ENCODE data around the gene PSMD6. TPM values are rescaled to one million over a fixed set of nuclear protein-coding genes. Genes with fewer than 3 reads are reported as not detected.
A peak's percentile ranks its signal among the peaks of the same experiment; 100 is the strongest.

The PSMD6 gene
- total and polyA plus RNA-seq, 2 experiments from 2014 or later = 99.6 to 104 TPM

DNA sequence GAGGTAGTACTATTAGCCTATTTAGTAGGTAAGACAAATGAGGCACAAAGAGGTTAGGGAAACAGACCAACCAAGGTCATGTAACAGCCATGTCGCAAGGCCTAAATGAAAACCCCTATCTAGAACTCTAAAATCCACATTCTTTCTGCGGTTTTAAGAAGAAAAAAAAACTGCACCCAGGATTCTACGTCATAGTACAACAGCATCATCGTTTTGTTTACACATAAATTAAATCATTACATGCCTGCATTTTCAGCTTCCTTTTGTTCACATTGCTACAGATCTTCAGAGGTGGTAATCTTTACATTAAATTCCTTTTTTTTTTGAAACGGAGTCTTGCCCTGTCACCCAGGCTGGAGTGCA, 548 bp upstream of the PSMD6 start:
- H4K20me1 ChIP-seq (ENCODE audit: insufficient read depth, poor library complexity, severe bottlenecking) = peaks cover 7% of the 10 kb centered on the region
- peaks cover 10% of the 10 kb centered on the region for H3K36me3 ChIP-seq (replicated peaks; ENCODE audit: insufficient read depth, low read depth)
- DNase-seq (ENCODE audit: low spot score) = no peak
- peak overlapping the region; percentile 78 for H2AFZ ChIP-seq
- H3K4me1 ChIP-seq (ENCODE audit: insufficient read depth) = peaks cover 12% of the 10 kb centered on the region
- TF ChIP-seq, protein P1, sequence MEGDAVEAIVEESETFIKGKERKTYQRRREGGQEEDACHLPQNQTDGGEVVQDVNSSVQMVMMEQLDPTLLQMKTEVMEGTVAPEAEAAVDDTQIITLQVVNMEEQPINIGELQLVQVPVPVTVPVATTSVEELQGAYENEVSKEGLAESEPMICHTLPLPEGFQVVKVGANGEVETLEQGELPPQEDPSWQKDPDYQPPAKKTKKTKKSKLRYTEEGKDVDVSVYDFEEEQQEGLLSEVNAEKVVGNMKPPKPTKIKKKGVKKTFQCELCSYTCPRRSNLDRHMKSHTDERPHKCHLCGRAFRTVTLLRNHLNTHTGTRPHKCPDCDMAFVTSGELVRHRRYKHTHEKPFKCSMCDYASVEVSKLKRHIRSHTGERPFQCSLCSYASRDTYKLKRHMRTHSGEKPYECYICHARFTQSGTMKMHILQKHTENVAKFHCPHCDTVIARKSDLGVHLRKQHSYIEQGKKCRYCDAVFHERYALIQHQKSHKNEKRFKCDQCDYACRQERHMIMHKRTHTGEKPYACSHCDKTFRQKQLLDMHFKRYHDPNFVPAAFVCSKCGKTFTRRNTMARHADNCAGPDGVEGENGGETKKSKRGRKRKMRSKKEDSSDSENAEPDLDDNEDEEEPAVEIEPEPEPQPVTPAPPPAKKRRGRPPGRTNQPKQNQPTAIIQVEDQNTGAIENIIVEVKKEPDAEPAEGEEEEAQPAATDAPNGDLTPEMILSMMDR (IDR thresholded peaks at IDR 0.05; ENCODE audit: poor library complexity) = no peak
- TF ChIP-seq EZH2phosphoT487 (IDR thresholded peaks at IDR 0.05; ENCODE audit: low read depth, severe bottlenecking, unreplicated experiment) (no peak), EZH2 (IDR thresholded peaks at IDR 0.05; ENCODE audit: borderline replicate concordance) (no peak)
- peak overlapping the region; percentile 91 for H3K4me2 ChIP-seq
- no peak overlapping the region for H3K27ac ChIP-seq
- H3K9me2 ChIP-seq (replicated peaks; ENCODE audit: insufficient read depth) = no peaks in the 10 kb centered on the region
- H3K27me3 ChIP-seq = no peaks in the 10 kb centered on the region
- H3K9me3 ChIP-seq (ENCODE audit: low read depth) = no peaks in the 10 kb centered on the region
- H3K4me3 ChIP-seq = no peak overlapping the region
- H3K79me2 ChIP-seq = peaks cover 34% of the 10 kb centered on the region
- 77% methylated on average over 5 of the region's 5 CpGs for WGBS (ENCODE audit: low lambda C conversion rate, missing lambda C conversion rate)

- H3K27ac ChIP-seq = peak overlapping the region; percentile 92
- H3K4me2 ChIP-seq = peak overlapping the region; percentile 91
- no peaks in the 10 kb centered on the region for H3K9me2 ChIP-seq (replicated peaks; ENCODE audit: insufficient read depth)
- H3K79me2 ChIP-seq = peaks cover 34% of the 10 kb centered on the region
- TF ChIP-seq EZH2 (IDR thresholded peaks at IDR 0.05; ENCODE audit: borderline replicate concordance) = no peak
- no peak for TF ChIP-seq EZH2phosphoT487 (IDR thresholded peaks at IDR 0.05; ENCODE audit: low read depth, severe bottlenecking, unreplicated experiment)
- TF ChIP-seq, protein P1 (IDR thresholded peaks at IDR 0.05; ENCODE audit: poor library complexity) = no peak
- peak overlapping the region; percentile 74 for H2AFZ ChIP-seq
- peak overlapping the region; percentile 99 for H3K4me3 ChIP-seq
- no peaks in the 10 kb centered on the region for H3K27me3 ChIP-seq
- peak; percentile 11 for DNase-seq (ENCODE audit: low spot score)
- no peaks in the 10 kb centered on the region for H3K9me3 ChIP-seq (ENCODE audit: low read depth)
- H4K20me1 ChIP-seq (ENCODE audit: insufficient read depth, poor library complexity, severe bottlenecking) = peaks cover 7% of the 10 kb centered on the region
- WGBS (ENCODE audit: low lambda C conversion rate, missing lambda C conversion rate) = 32% methylated on average over 23 of the region's 24 CpGs
- peaks cover 10% of the 10 kb centered on the region for H3K36me3 ChIP-seq (replicated peaks; ENCODE audit: insufficient read depth, low read depth)
- peaks cover 12% of the 10 kb centered on the region for H3K4me1 ChIP-seq (ENCODE audit: insufficient read depth)
Observed at GRCh38 chr3:64022451-64023186, 675 bp downstream of the PSMD6 start.

- peaks cover 34% of the 10 kb centered on the region for H3K79me2 ChIP-seq
- H3K4me3 ChIP-seq = peak overlapping the region; percentile 99
- 90% methylated on average over 6 of the region's 6 CpGs for WGBS (ENCODE audit: low lambda C conversion rate, missing lambda C conversion rate)
- no peaks in the 10 kb centered on the region for H3K9me2 ChIP-seq (replicated peaks; ENCODE audit: insufficient read depth)
- TF ChIP-seq, protein P1 (IDR thresholded peaks at IDR 0.05; ENCODE audit: poor library complexity) = no peak
- no peak for TF ChIP-seq EZH2phosphoT487 (IDR thresholded peaks at IDR 0.05; ENCODE audit: low read depth, severe bottlenecking, unreplicated experiment)
- no peak for TF ChIP-seq EZH2 (IDR thresholded peaks at IDR 0.05; ENCODE audit: borderline replicate concordance)
- peak overlapping the region; percentile 91 for H3K4me2 ChIP-seq
- no peaks in the 10 kb centered on the region for H3K9me3 ChIP-seq (ENCODE audit: low read depth)
- H3K36me3 ChIP-seq (replicated peaks; ENCODE audit: insufficient read depth, low read depth) = peaks cover 10% of the 10 kb centered on the region
- H4K20me1 ChIP-seq (ENCODE audit: insufficient read depth, poor library complexity, severe bottlenecking) = peaks cover 7% of the 10 kb centered on the region
- no peak for DNase-seq (ENCODE audit: low spot score)
- H3K27me3 ChIP-seq = no peaks in the 10 kb centered on the region
- no peak overlapping the region for H3K27ac ChIP-seq
- H3K4me1 ChIP-seq (ENCODE audit: insufficient read depth) = peaks cover 12% of the 10 kb centered on the region
- no peak overlapping the region for H2AFZ ChIP-seq
Observed at GRCh38 chr3:64021922-64022321, 1.4 kb downstream of the PSMD6 start.
